Loucy (cell line): ENCODE data around the gene SPNS3.
A peak's percentile ranks its signal among the peaks of the same experiment; 100 is the strongest.

Experiments
- H2AFZ ChIP-seq: fragments of 200-600 bp; sonication (generic); 2 replicates; pipeline ENCODE4 v1.6.0; 2016; ENCODE audit warnings: antibody characterized with exemption, mild to moderate bottlenecking, low read length, moderate library complexity
- H3F3A ChIP-seq: fragments of 200-600 bp; 2 replicates; pipeline ENCODE4 v1.6.0; 2016; ENCODE audit warnings: antibody characterized with exemption, low read depth, mild to moderate bottlenecking
- H3K27me3 ChIP-seq: fragments of 200-600 bp; sonication (generic); 2 replicates; pipeline ENCODE4 v1.6.1; 2014; ENCODE audit warnings: low read length, mild to moderate bottlenecking; ENCODE audit not compliant: insufficient read depth, poor library complexity, severe bottlenecking
- H3K36me3 ChIP-seq: fragments of 200-600 bp; sonication (generic); 2 replicates; pipeline ENCODE4 v1.6.1; 2016; ENCODE audit warnings: low read length; ENCODE audit not compliant: insufficient read depth
- H3K4me1 ChIP-seq: fragments of 200-600 bp; sonication (generic); 2 replicates; pipeline ENCODE4 v1.5.1; 2014; ENCODE audit warnings: low read length, mild to moderate bottlenecking; ENCODE audit not compliant: insufficient read depth, poor library complexity, severe bottlenecking
- H3K4me2 ChIP-seq: fragments of 200-600 bp; sonication (generic); 2 replicates; pipeline ENCODE4 v1.6.0; 2014; ENCODE audit warnings: antibody characterized with exemption, low read length, low read depth, mild to moderate bottlenecking; ENCODE audit not compliant: poor library complexity, severe bottlenecking
- H3K4me3 ChIP-seq: fragments of 200-600 bp; sonication (generic); 2 replicates; pipeline ENCODE4 v1.5.1; 2014; ENCODE audit warnings: low read length, mild to moderate bottlenecking, mixed read lengths; ENCODE audit not compliant: poor library complexity, severe bottlenecking
- H3K79me2 ChIP-seq: fragments of 200-600 bp; sonication (generic); 2 replicates; pipeline ENCODE4 v1.6.1; 2014; ENCODE audit warnings: low read length; ENCODE audit not compliant: insufficient read depth
- H3K9ac ChIP-seq: fragments of 200-600 bp; sonication (generic); 2 replicates; pipeline ENCODE4 v1.6.0; 2014; ENCODE audit warnings: mild to moderate bottlenecking, low read depth, low read length, moderate library complexity; ENCODE audit not compliant: poor library complexity, severe bottlenecking
- H3K9me2 ChIP-seq: fragments of 200-600 bp; sonication (generic); replicated peaks from 2 replicates; pipeline ENCODE4 v1.6.1; 2016; ENCODE audit warnings: low read depth, low read length, mixed read lengths
- H3K9me3 ChIP-seq: fragments of 200-600 bp; sonication (generic); 2 replicates; pipeline ENCODE4 v1.6.1; 2014; ENCODE audit warnings: mild to moderate bottlenecking, antibody characterized with exemption, low read length, low read depth; ENCODE audit not compliant: insufficient read depth
- H4K20me1 ChIP-seq: fragments of 200-600 bp; sonication (generic); 2 replicates; pipeline ENCODE4 v1.6.0; 2014; ENCODE audit warnings: antibody characterized with exemption, low read length, mild to moderate bottlenecking; ENCODE audit not compliant: insufficient read depth, poor library complexity, severe bottlenecking
- CTCF ChIP-seq: fragments of 200-600 bp; sonication (generic); conservative IDR thresholded peaks from 2 replicates; pipeline ENCODE4 v1.5.1; 2014; ENCODE audit warnings: mild to moderate bottlenecking, antibody characterized with exemption, low read length
- EZH2phosphoT487 ChIP-seq: fragments of 200-600 bp; IDR thresholded peaks from 2 replicates; pipeline ENCODE4 v1.6.1; 2018; ENCODE audit warnings: antibody characterized with exemption, mild to moderate bottlenecking, moderate library complexity, borderline replicate concordance

SPNS3 gene

GRCh38 chr17:4483012-4483840 lies 49.5 kb downstream of the SPNS3 start:
- Histone ChIP-seq H3K9me3 (no peaks in the 10 kb centered on the region), H3F3A (no peaks in the 10 kb centered on the region), H3K79me2 (peaks cover 3% of the 10 kb centered on the region; the same call in 1 of the 2 replicates), H3K36me3 (peaks cover 39% of the 10 kb centered on the region; the same call in 1 of the 2 replicates), H3K9me2 (no peaks in the 10 kb centered on the region), H2AFZ (no peak overlapping the region), H3K4me1 (peaks cover 37% of the 10 kb centered on the region), H3K9ac (peak overlapping the region; percentile 72), H3K4me2 (no peak overlapping the region), H3K27me3 (no peaks in the 10 kb centered on the region), H4K20me1 (no peaks in the 10 kb centered on the region), H3K4me3 (no peak overlapping the region)
- TF ChIP-seq CTCF, result no peak
- no peak for TF ChIP-seq EZH2phosphoT487

- TF ChIP-seq CTCF, result no peak
- TF ChIP-seq EZH2phosphoT487, result no peak
- H3K4me1 ChIP-seq, result peaks cover 22% of the 10 kb centered on the region
- no peaks in the 10 kb centered on the region for H3K27me3 ChIP-seq
- H3K9me2 ChIP-seq, result no peaks in the 10 kb centered on the region
- H3K4me2 ChIP-seq, result no peak overlapping the region
- H3K4me3 ChIP-seq, result no peak overlapping the region
- H3K79me2 ChIP-seq, result peaks cover 3% of the 10 kb centered on the region; the same call in 1 of the 2 replicates
- no peak overlapping the region for H3K9ac ChIP-seq
- H3F3A ChIP-seq, result no peaks in the 10 kb centered on the region
- no peak overlapping the region for H2AFZ ChIP-seq
- peaks cover 40% of the 10 kb centered on the region; the same call in 1 of the 2 replicates for H3K36me3 ChIP-seq
- no peaks in the 10 kb centered on the region for H4K20me1 ChIP-seq
- H3K9me3 ChIP-seq, result no peaks in the 10 kb centered on the region
These were observed 52.2 kb downstream of the SPNS3 start for GRCh38 chr17:4485676-4486646.

GRCh38 chr17:4487296-4487695 lies 53.6 kb downstream of the SPNS3 start:
- Histone ChIP-seq H3K27me3 (no peaks in the 10 kb centered on the region), H4K20me1 (no peaks in the 10 kb centered on the region), H3K4me1 (peaks cover 10% of the 10 kb centered on the region), H3K4me3 (no peak overlapping the region), H3K4me2 (no peak overlapping the region), H3K9me2 (no peaks in the 10 kb centered on the region), H3F3A (no peaks in the 10 kb centered on the region), H3K9me3 (no peaks in the 10 kb centered on the region), H3K9ac (no peak overlapping the region), H3K36me3 (peaks cover 40% of the 10 kb centered on the region; the same call in 1 of the 2 replicates), H2AFZ (no peak overlapping the region), H3K79me2 (peaks cover under 1% of the 10 kb centered on the region; the same call in 1 of the 2 replicates)
- TF ChIP-seq CTCF (no peak), EZH2phosphoT487 (no peak)
